SK-N-SH (cell line): Measurements from ENCODE around the gene HGS.

Experiments used
- POLR2AphosphoS5 ChIP-seq: IDR thresholded peaks from 2 replicates; pipeline ENCODE4 v1.6.1; 2012; ENCODE audit warnings: low read depth, low read length
- TF ChIP-seq, protein P1 (sequence below): fragments of 200-600 bp; sonication (generic); IDR thresholded peaks from 2 replicates; pipeline ENCODE4 v1.6.1; 2017; ENCODE audit warnings: antibody characterized with exemption, mild to moderate bottlenecking, moderate library complexity

DNA sequence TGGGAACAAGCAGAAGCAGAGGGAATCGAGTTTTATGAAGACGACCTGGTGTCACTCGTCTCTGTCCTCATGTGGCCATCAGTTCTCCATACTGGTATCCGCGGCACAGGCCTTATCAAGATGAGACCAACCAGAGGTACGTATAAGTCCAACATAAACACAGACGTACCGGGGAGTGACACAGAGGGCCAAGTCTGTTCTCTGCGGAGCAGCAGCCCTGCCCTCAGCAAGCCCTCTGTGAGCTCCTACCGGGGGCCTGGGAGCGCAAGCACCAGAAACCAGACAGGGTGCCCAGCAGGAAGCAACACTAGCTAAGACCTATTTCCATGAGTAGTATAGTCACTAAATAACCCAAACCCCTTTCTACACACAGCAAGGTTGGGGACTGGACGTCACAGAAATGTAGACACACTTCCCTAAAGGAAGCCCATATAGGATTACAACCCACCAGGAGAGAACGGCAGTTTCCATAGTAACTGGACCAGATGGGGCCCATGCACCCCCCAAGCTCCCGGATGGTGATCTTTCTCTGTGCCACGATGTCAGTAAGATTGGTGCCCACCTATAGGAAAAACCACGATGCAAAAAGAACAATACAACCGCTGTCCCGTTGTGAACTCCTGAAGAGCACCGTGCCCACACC, 1.1 kb upstream of the HGS start:
- no peak for TF ChIP-seq POLR2AphosphoS5
- TF ChIP-seq, protein P1, sequence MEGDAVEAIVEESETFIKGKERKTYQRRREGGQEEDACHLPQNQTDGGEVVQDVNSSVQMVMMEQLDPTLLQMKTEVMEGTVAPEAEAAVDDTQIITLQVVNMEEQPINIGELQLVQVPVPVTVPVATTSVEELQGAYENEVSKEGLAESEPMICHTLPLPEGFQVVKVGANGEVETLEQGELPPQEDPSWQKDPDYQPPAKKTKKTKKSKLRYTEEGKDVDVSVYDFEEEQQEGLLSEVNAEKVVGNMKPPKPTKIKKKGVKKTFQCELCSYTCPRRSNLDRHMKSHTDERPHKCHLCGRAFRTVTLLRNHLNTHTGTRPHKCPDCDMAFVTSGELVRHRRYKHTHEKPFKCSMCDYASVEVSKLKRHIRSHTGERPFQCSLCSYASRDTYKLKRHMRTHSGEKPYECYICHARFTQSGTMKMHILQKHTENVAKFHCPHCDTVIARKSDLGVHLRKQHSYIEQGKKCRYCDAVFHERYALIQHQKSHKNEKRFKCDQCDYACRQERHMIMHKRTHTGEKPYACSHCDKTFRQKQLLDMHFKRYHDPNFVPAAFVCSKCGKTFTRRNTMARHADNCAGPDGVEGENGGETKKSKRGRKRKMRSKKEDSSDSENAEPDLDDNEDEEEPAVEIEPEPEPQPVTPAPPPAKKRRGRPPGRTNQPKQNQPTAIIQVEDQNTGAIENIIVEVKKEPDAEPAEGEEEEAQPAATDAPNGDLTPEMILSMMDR = no peak
